ENCODE data around the gene PTGIS. TPM values are rescaled to one million over a fixed set of nuclear protein-coding genes. Genes with fewer than 3 reads are reported as not detected.

The PTGIS gene
- total and polyA plus RNA-seq, 12 donors = 6.5 to 66.8 (median 20.2) TPM

DNA sequence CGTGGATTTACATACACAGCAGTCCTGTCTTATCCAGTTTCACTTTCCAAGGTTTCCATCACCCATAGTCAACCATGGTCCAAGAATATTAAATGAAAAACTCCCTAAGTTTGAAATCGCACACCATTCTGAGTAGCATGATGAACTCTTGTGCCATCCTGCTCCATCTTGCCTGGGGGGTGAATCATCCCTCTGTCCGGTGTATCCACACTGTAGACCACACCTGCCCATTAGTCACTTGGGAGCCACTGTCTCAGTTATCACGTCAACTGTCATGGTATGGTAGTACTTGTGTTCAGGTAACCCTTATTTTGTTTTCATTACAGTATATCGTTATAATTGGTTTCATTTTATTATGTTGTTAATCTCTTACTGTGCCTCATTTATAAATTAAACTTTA is 38.5 kb downstream of the PTGIS start:
- Histone ChIP-seq H3K36me3 (peaks cover 0 to 71% (median 0%) of the 10 kb centered on the region in 9 donors), H3K4me1 (peaks cover 0 to 2% (median 0%) of the 10 kb centered on the region in 9 donors), H3K9me3 (no peaks in the 10 kb centered on the region), H3K4me3 (no peak overlapping the region), H3K27ac (no peak overlapping the region), H3K27me3 (no peaks in the 10 kb centered on the region)
- ATAC-seq (no peak), DNase-seq (no peak)
- intact Hi-C loops (cut with DNase I) = no loop called here
- TF ChIP-seq, protein P1, sequence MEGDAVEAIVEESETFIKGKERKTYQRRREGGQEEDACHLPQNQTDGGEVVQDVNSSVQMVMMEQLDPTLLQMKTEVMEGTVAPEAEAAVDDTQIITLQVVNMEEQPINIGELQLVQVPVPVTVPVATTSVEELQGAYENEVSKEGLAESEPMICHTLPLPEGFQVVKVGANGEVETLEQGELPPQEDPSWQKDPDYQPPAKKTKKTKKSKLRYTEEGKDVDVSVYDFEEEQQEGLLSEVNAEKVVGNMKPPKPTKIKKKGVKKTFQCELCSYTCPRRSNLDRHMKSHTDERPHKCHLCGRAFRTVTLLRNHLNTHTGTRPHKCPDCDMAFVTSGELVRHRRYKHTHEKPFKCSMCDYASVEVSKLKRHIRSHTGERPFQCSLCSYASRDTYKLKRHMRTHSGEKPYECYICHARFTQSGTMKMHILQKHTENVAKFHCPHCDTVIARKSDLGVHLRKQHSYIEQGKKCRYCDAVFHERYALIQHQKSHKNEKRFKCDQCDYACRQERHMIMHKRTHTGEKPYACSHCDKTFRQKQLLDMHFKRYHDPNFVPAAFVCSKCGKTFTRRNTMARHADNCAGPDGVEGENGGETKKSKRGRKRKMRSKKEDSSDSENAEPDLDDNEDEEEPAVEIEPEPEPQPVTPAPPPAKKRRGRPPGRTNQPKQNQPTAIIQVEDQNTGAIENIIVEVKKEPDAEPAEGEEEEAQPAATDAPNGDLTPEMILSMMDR (IDR thresholded peaks at IDR 0.05) = no peak
- WGBS, 2 donors = 81 to 88% methylated on average over 5 of the region's 5 CpGs

DNA sequence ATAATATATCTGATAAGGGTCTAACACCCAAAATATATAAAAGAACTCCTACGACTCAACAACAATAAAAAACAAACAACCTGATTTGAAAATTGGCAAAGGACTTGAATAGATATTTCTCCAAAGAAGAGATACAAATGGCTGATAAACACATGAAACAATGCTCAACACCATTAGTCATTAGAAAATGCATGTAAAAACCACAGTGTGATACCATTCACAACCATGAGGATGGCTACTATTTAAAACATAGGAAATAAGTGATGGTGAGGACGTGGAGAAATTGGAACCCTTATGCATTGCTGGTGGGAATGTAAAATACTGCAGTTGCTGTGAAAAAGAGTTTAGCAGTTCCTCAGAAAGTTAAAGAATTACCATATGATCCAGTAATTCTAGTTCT is 41.4 kb downstream of the PTGIS start:
- no peaks in the 10 kb centered on the region for H3K27me3 ChIP-seq
- ATAC-seq = no peak
- WGBS, 2 donors = 84 to 86% methylated on average over 2 of the region's 2 CpGs
- TF ChIP-seq, protein P1 (IDR thresholded peaks at IDR 0.05) = no peak
- peaks cover 0 to 64% (median 0%) of the 10 kb centered on the region in 9 donors for H3K36me3 ChIP-seq
- intact Hi-C loops (cut with DNase I) = no loop called here
- H3K9me3 ChIP-seq = no peaks in the 10 kb centered on the region
- no peaks in the 10 kb centered on the region for H3K4me1 ChIP-seq
- no peak overlapping the region for H3K4me3 ChIP-seq
- no peak overlapping the region for H3K27ac ChIP-seq
- DNase-seq = no peak

DNA sequence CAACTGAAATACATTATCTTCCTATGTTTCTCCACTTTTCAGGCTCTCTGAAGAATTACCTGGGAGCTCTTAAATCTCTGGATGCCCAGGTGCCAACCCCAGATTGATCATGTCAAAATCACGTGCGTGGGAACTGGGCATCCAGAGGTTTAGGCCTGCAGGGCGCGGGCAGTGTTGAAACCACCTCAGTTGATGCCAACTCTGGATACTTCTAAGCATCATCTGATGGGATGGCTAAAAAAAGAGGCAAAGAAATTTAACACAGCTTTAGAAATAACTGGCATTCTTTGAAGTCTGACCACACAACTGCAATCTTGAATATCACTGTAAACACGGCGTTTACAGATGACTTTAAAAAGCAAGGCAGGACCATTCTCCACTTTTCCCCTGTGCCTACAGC is 41.9 kb downstream of the PTGIS start:
- H3K27me3 ChIP-seq = no peaks in the 10 kb centered on the region
- peaks cover 0 to 60% (median 0%) of the 10 kb centered on the region in 9 donors for H3K36me3 ChIP-seq
- H3K4me3 ChIP-seq = no peak overlapping the region
- WGBS, 2 donors = 93% methylated on average over 6 of the region's 6 CpGs
- TF ChIP-seq, protein P1 (IDR thresholded peaks at IDR 0.05) = no peak
- H3K27ac ChIP-seq = no peak overlapping the region
- no peaks in the 10 kb centered on the region for H3K4me1 ChIP-seq
- no peak for DNase-seq
- intact Hi-C loops (cut with DNase I) = no loop called here
- ATAC-seq = no peak
- H3K9me3 ChIP-seq = no peaks in the 10 kb centered on the region

DNA sequence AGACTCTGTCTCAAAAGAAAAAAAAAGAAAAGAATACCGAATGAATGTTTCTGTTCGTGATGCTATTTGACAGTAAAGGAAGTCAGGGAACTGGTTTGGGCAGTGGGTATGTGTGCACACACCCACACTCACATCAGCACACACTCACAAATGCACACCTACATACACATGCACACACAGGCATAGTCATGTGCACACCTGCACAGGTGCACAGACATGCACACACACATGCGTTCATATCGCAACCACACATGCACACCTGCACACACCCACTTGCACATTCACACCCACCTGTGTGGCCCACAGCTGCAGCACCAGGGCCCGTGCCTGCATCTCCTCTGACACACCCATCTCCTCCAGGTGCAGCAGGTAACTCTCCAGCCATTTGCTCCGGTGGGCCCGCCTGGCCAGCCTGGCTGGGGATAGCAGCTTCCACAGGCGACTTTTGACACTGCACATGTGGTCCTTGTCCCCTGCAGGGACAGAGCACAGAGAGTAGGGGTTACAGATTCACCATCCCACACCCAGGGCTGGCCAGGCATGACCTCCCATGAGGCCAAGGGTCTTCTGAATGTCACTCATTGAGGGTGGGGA is 44.1 kb downstream of the PTGIS start:
- DNase-seq (no peak), ATAC-seq (no peak)
- intact Hi-C loops (cut with DNase I) = no loop called here
- WGBS, 2 donors = 95% methylated on average over 8 of the region's 8 CpGs
- TF ChIP-seq, protein P1 (IDR thresholded peaks at IDR 0.05) = no peak
- Histone ChIP-seq H3K4me1 (no peaks in the 10 kb centered on the region), H3K36me3 (peaks cover 0 to 42% (median 0%) of the 10 kb centered on the region in 9 donors), H3K27ac (no peak overlapping the region), H3K27me3 (no peaks in the 10 kb centered on the region), H3K4me3 (no peak overlapping the region), H3K9me3 (no peaks in the 10 kb centered on the region)

Data from heart right ventricle (tissue), 16 donors.